Fibroblast of the aortic adventitia (primary cell): Measurements from ENCODE around the gene GLS. TPM values are rescaled to one million over a fixed set of nuclear protein-coding genes. Genes with fewer than 3 reads are reported as not detected.

Experiments
- DNase-seq: peaks from one replicate; pipeline ENCODE4 v3.0.0-alpha.2; 2010; ENCODE audit warnings: low read depth
- H3K4me3 ChIP-seq: 2 replicates; pipeline ENCODE4 v1.5.1; 2011; ENCODE audit warnings: low read depth, mild to moderate bottlenecking, control low read depth, low read length, moderate library complexity
- total RNA-seq: library from RNA; depleted of rRNA; stranded (reverse); fragments of >200 nt; gene quantifications from 2 replicates; pipeline ENCODE4 v1.2.3, GENCODE V29; 2012; ENCODE audit warnings: low replicate concordance
- TF ChIP-seq, protein P1 (sequence below): IDR thresholded peaks from 2 replicates; pipeline ENCODE4 v1.5.1; 2011; ENCODE audit warnings: mild to moderate bottlenecking, low read length, control low read depth, inconsistent platforms; ENCODE audit not compliant: insufficient read depth

The GLS gene
- total RNA-seq, 1 donor: 116 TPM

DNA sequence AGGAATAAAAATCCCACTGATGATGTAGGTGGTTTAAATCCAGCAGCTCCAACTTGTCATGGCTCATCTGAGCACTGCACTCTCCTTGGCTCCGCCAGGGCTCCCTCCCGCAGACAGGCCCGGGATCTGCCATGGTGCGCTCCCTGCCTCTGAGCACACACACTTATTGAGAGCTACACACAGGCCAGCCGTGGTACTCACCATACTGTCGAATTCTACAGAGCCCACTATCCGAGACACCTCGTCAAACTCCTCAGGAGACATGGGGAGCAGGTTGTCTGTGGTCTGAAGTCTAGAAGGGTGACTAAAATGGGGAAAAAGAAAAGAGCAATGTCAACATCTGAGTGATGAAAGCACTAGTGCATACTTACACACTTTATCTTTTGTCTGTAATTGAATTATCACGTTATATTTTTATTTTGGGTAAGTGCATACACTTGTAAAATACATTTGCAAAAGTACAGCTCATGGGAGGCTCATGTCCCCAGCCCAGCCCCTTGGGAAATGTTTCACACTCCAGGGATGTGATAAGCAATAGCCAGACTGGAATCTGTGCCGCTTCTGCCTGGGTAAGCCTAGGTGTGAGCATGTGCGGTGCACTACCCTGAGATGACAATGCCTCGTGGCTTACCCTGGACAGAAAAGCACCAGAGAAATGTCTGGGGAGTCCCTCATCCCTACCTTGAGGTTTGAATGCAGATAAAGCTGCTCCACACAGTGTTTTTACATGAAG lies 94.2 kb downstream of the GLS start:
- H3K4me3 ChIP-seq: no peak overlapping the region
- TF ChIP-seq, protein P1, sequence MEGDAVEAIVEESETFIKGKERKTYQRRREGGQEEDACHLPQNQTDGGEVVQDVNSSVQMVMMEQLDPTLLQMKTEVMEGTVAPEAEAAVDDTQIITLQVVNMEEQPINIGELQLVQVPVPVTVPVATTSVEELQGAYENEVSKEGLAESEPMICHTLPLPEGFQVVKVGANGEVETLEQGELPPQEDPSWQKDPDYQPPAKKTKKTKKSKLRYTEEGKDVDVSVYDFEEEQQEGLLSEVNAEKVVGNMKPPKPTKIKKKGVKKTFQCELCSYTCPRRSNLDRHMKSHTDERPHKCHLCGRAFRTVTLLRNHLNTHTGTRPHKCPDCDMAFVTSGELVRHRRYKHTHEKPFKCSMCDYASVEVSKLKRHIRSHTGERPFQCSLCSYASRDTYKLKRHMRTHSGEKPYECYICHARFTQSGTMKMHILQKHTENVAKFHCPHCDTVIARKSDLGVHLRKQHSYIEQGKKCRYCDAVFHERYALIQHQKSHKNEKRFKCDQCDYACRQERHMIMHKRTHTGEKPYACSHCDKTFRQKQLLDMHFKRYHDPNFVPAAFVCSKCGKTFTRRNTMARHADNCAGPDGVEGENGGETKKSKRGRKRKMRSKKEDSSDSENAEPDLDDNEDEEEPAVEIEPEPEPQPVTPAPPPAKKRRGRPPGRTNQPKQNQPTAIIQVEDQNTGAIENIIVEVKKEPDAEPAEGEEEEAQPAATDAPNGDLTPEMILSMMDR: no peak
- DNase-seq: no peak

DNA sequence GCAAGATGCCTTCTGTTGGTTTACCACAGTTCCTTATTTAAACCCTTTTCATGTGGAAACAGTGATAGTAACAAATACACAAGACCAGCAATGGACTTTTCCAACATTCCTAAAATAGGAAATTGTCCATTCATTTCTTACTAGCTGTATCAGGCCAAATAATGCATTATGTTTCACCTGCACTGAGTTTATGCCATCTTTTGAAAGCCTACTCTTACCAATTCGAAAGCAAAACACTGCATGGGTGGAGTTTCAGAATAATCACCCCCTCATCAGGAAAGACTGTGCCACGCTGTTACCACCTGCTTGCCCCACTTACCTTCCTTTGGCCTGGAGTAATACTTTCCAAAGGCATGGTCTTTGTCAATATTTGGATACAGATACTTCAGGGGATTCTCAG lies 95.9 kb downstream of the GLS start:
- TF ChIP-seq, protein P1: no peak
- no peak overlapping the region for H3K4me3 ChIP-seq
- DNase-seq: no peak

DNA sequence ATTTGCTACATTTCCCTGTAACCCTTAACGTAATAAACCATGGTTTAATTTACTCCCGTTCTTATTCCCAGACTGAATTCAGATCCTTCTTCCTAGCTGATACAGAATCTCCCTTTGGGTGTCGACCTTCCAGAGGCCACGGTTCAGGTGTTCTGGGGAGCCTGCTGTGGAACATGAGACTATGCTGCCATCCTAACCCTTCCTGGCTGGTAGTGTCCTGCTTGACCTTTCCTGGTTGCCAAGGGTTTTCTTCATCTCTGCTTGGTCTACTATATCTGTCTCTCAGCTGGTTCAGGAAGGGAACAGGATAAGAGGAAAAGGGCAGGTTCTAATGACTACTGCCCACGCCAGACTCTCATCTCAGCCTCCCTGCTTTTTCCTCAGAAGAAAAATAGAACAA lies 96.9 kb downstream of the GLS start:
- TF ChIP-seq, protein P1: no peak
- no peak for DNase-seq
- H3K4me3 ChIP-seq: no peak overlapping the region

- TF ChIP-seq, protein P1: no peak
- peak; percentile 58 for DNase-seq
- no peak overlapping the region for H3K4me3 ChIP-seq
Measured at GRCh38 chr2:190978389-190979053, 97.9 kb downstream of the GLS start.

GRCh38 chr2:190979906-190980629 lies 99.4 kb downstream of the GLS start:
- DNase-seq: no peak
- TF ChIP-seq, protein P1: no peak
- no peak overlapping the region for H3K4me3 ChIP-seq

GRCh38 chr2:190980630-190981209 lies 100.1 kb downstream of the GLS start:
- TF ChIP-seq, protein P1: no peak
- H3K4me3 ChIP-seq: no peak overlapping the region
- no peak for DNase-seq
